GM12878 (cell line): Measurements from ENCODE around the gene SASH1. TPM values are rescaled to one million over a fixed set of nuclear protein-coding genes. Genes with fewer than 3 reads are reported as not detected.

ENCODE experiments used
- ATAC-seq: fragments of 200-7000 bp; cut with Tn5 transposase; 3 replicates; pipeline ENCODE4 v1.9.1; 2020; ENCODE audit warnings: mild to moderate bottlenecking, moderate library complexity
- BruUV-seq: library from RNA; stranded (reverse); fragments of 400-500 nt; replicated peaks from 2 replicates; lab custom pipeline; 2021; lab: Mats Ljungman, UMichigan
- CTCF ChIA-PET: fragments of 300-600 bp; sonication (Branson Sonifier 250); formaldehyde crosslinking; extraction: SDS; loops from one replicate; lab custom pipeline; 2021; ENCODE audit warnings: inconsistent platforms; lab: Yijun Ruan, JAX
- POLR2A ChIA-PET: fragments of 350-600 bp; formaldehyde crosslinking; extraction: SDS; loops from one replicate; lab custom pipeline; 2021; ENCODE audit warnings: inconsistent platforms; lab: Charles Lee
- RAD21 ChIA-PET: fragments of 300-600 bp; sonication (Branson Sonifier 250); formaldehyde crosslinking; loops from one replicate; lab custom pipeline; 2023; ENCODE audit warnings: antibody characterized with exemption; ENCODE audit not compliant: unreplicated experiment; lab: Charles Lee
- SMC1A ChIA-PET: fragments of 300-600 bp; sonication (Branson Sonifier 250); formaldehyde crosslinking; loops from one replicate; lab custom pipeline; 2023; ENCODE audit not compliant: unreplicated experiment, uncharacterized antibody; lab: Charles Lee
- DNase-seq: peaks from one replicate; pipeline ENCODE4 v3.0.0-alpha.2; 2011; ENCODE audit warnings: low read depth, low spot score
- FAIRE-seq: peaks from 3 replicates; lab custom pipeline; 2011; peaks lifted over from hg19 to GRCh38; lab: Jason Lieb, UNC
- H2AFZ ChIP-seq: 2 replicates; pipeline ENCODE4 v1.6.0; 2011; ENCODE audit warnings: low read depth, low read length, control low read depth; ENCODE audit not compliant: control insufficient read depth
- H3K27ac ChIP-seq: 2 replicates; pipeline ENCODE4 v1.5.1; 2011; ENCODE audit warnings: control low read depth; ENCODE audit not compliant: control insufficient read depth, insufficient read depth
- H3K27me3 ChIP-seq, 2 experiments: replicated peaks in 1 of 2; 2 replicates each; pipeline versions ENCODE4 v1.6.0 to v1.6.1; 2011; ENCODE audit warnings: low read length in 1 of 2; ENCODE audit not compliant: control insufficient read depth in 2 of 2, insufficient read depth in 2 of 2
- H3K36me3 ChIP-seq, 2 experiments: 2 replicates each; pipeline ENCODE4 v1.5.1; 2011; ENCODE audit warnings: low read length in 1 of 2; ENCODE audit not compliant: control insufficient read depth in 2 of 2, insufficient read depth in 2 of 2
- H3K4me1 ChIP-seq: 2 replicates; pipeline ENCODE4 v1.6.1; 2011; ENCODE audit warnings: mild to moderate bottlenecking, low read length, moderate library complexity, mixed read lengths; ENCODE audit not compliant: control insufficient read depth, insufficient read depth
- H3K4me2 ChIP-seq: 2 replicates; pipeline ENCODE4 v1.6.0; 2011; ENCODE audit warnings: control low read depth; ENCODE audit not compliant: control insufficient read depth, insufficient read depth
- H3K4me3 ChIP-seq: fragments of 200-600 bp; sonication (generic); 2 replicates; pipeline ENCODE4 v1.5.1; 2016
- H3K79me2 ChIP-seq: 2 replicates; pipeline ENCODE4 v1.6.0; 2011; ENCODE audit warnings: low read length; ENCODE audit not compliant: control insufficient read depth, insufficient read depth
- H3K9ac ChIP-seq: 2 replicates; pipeline ENCODE4 v1.8.0; 2011; ENCODE audit warnings: low read length, control low read depth, mixed read lengths; ENCODE audit not compliant: control insufficient read depth, insufficient read depth
- H3K9me3 ChIP-seq: replicated peaks from 3 replicates; pipeline ENCODE4 v1.5.1; 2011; ENCODE audit warnings: mild to moderate bottlenecking, low read length; ENCODE audit not compliant: control insufficient read depth, insufficient read depth
- H4K20me1 ChIP-seq: 2 replicates; pipeline ENCODE4 v1.6.0; 2011; ENCODE audit not compliant: control insufficient read depth, insufficient read depth
- CBFB ChIP-seq: IDR thresholded peaks from 2 replicates; pipeline ENCODE4 v1.6.1; 2016; ENCODE audit warnings: antibody characterized with exemption, low read depth
- CHD2 ChIP-seq: IDR thresholded peaks from 2 replicates; pipeline ENCODE4 v1.6.1; 2011; ENCODE audit warnings: low read depth, low read length, improper control_type of control experiment, borderline replicate concordance
- EZH2 ChIP-seq: IDR thresholded peaks from 2 replicates; pipeline ENCODE4 v1.6.1; 2012; ENCODE audit warnings: low read depth, mild to moderate bottlenecking, control low read depth, inconsistent platforms, low read length, borderline replicate concordance; ENCODE audit not compliant: control insufficient read depth
- FOXM1 ChIP-seq: IDR thresholded peaks from 2 replicates; pipeline ENCODE4 v1.6.1; 2012; ENCODE audit warnings: low read depth, mild to moderate bottlenecking, inconsistent platforms, low read length, moderate library complexity
- IKZF1 ChIP-seq: fragments of 450-650 bp; conservative IDR thresholded peaks from 2 replicates; pipeline ENCODE4 v1.6.1; 2017; ENCODE audit warnings: antibody characterized with exemption, mild to moderate bottlenecking
- MTA3 ChIP-seq: IDR thresholded peaks from 2 replicates; pipeline ENCODE4 v1.6.1; 2012; ENCODE audit warnings: low read length, inconsistent platforms, borderline replicate concordance
- NFXL1 ChIP-seq: fragments of 450-650 bp; IDR thresholded peaks from 2 replicates; pipeline ENCODE4 v1.6.1; 2017; ENCODE audit warnings: antibody characterized with exemption, mild to moderate bottlenecking, borderline replicate concordance
- NFYB ChIP-seq: IDR thresholded peaks from 2 replicates; pipeline ENCODE4 v1.6.1; 2011; ENCODE audit warnings: low read depth, mild to moderate bottlenecking, low read length, improper control_type of control experiment, moderate library complexity; ENCODE audit not compliant: insufficient read depth
- NR2F1 ChIP-seq: fragments of 450-650 bp; conservative IDR thresholded peaks from 2 replicates; pipeline ENCODE4 v1.6.1; 2017; ENCODE audit warnings: mild to moderate bottlenecking
- PAX5 ChIP-seq: IDR thresholded peaks from 2 replicates; pipeline ENCODE4 v1.6.1; 2011; ENCODE audit warnings: low read depth, low read length, borderline replicate concordance
- SIN3A ChIP-seq: IDR thresholded peaks from 2 replicates; pipeline ENCODE4 v1.6.1; 2012; ENCODE audit warnings: low read depth, low read length, improper control_type of control experiment
- SMC3 ChIP-seq: IDR thresholded peaks from 2 replicates; pipeline ENCODE4 v1.6.1; 2011; ENCODE audit warnings: low read length, improper control_type of control experiment, borderline replicate concordance
- TARDBP ChIP-seq: IDR thresholded peaks from 2 replicates; pipeline ENCODE4 v1.6.1; 2016; ENCODE audit warnings: borderline replicate concordance
- TBL1XR1 ChIP-seq: IDR thresholded peaks from 2 replicates; pipeline ENCODE4 v1.6.1; 2012; ENCODE audit warnings: low read depth, low read length, improper control_type of control experiment
- ZNF384 ChIP-seq: IDR thresholded peaks from 2 replicates; pipeline ENCODE4 v1.6.1; 2012; ENCODE audit warnings: low read depth, mild to moderate bottlenecking, low read length, improper control_type of control experiment, borderline replicate concordance
- WGBS: methylation state at CpG from one replicate; pipeline ENCODE4 v1.1.6; 2016; ENCODE audit warnings: low lambda C conversion rate; ENCODE audit not compliant: insufficient replicate concordance, insufficient coverage; ENCODE audit errors: missing lambda C conversion rate; 5-methylcytosine and 5-hydroxymethylcytosine counted together
- in situ Hi-C: fragments of 300-500 bp; cut with MboI; formaldehyde crosslinking; loops from 9 replicates; pipeline ENCODE4 v1.14.3; 2018; ENCODE audit warnings: mixed read lengths
- intact Hi-C: fragments of 100-400 bp; cut with micrococcal nuclease; formaldehyde crosslinking; loops from one replicate; pipeline ENCODE4 v1.14.2; 2022; ENCODE audit not compliant: unreplicated experiment
- polyA plus RNA-seq, 11 experiments: library from polyadenylated mRNA; depleted of rRNA in 4 of 11; unstranded in 6 of 11; stranded (reverse) in 5 of 11; fragments of >200 nt; fragmentation: Nextera tagmentation in 4 of 11; fragmentation: Illumina TruSeq in 1 of 11; extraction: Ambion mirVana in 4 of 11; extraction: Trizol in 1 of 11; gene quantifications; 1 replicate in 1 of 11; 2 replicates in 10 of 11; pipeline versions ENCODE4 v1.2.1 to v1.2.3, GENCODE V29; 2011 to 2016; ENCODE audit warnings: inconsistent platforms in 2 of 11, missing spikeins in 2 of 11, low read depth in 1 of 11
- total RNA-seq, 4 experiments: library from RNA; depleted of rRNA in 3 of 4; stranded (reverse); fragments of >200 nt in 3 of 4; fragmentation: Illumina TruSeq in 1 of 4; extraction: Trizol in 1 of 4; gene quantifications; 2 replicates each; pipeline versions ENCODE4 v1.2.1 to v1.2.3, GENCODE V29; 2013 to 2021
- TF ChIP-seq, protein P1 (sequence below): IDR thresholded peaks from 2 replicates; pipeline ENCODE4 v1.6.1; 2011; ENCODE audit warnings: borderline replicate concordance, low read depth, mild to moderate bottlenecking, moderate library complexity, mixed read lengths, low read length; ENCODE audit not compliant: insufficient read depth; ENCODE audit errors: extremely low read length
- TF ChIP-seq, protein P2 (sequence below): fragments of 450-650 bp; formaldehyde crosslinking; IDR thresholded peaks from 2 replicates; pipeline ENCODE4 v1.5.0; 2022; ENCODE audit warnings: mild to moderate bottlenecking, missing genetic modification characterization
- TF ChIP-seq, protein P3 (sequence below): IDR thresholded peaks from 2 replicates; pipeline ENCODE4 v1.6.1; 2011; ENCODE audit warnings: low read depth, mild to moderate bottlenecking, low read length, moderate library complexity, borderline replicate concordance; ENCODE audit errors: extremely low read depth

SASH1 gene
- total and polyA plus RNA-seq, 10 of the 15 experiments (the other 5 are each of a cell fraction or from before 2014, with no cell fraction given) = 0.01 to 0.73 (median 0.14) TPM; not detected in 4

DNA sequence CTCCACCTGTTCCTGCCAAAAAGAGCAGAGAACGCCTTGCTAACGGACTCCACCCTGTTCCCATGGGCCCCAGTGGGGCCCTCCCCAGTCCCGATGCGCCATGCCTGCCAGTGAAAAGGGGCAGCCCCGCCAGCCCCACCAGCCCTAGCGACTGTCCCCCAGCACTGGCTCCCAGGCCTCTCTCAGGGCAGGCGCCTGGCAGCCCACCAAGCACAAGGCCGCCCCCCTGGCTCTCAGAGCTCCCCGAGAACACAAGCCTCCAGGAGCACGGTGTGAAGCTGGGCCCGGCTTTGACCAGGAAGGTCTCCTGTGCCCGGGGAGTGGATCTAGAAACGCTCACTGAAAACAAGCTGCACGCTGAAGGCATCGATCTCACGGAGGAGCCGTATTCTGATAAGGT, 201.8 kb downstream of the SASH1 start:
- FAIRE-seq (no peak), DNase-seq (no peak), ATAC-seq (no peak)
- WGBS = 48% methylated on average over 17 of the region's 17 CpGs
- intact Hi-C loops = no loop called here
- RAD21 ChIA-PET = no interaction called here
- H3K9ac ChIP-seq = no peak overlapping the region
- no peak overlapping the region for H2AFZ ChIP-seq
- TF ChIP-seq, protein P1, sequence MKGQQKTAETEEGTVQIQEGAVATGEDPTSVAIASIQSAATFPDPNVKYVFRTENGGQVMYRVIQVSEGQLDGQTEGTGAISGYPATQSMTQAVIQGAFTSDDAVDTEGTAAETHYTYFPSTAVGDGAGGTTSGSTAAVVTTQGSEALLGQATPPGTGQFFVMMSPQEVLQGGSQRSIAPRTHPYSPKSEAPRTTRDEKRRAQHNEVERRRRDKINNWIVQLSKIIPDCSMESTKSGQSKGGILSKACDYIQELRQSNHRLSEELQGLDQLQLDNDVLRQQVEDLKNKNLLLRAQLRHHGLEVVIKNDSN = no peak
- TF ChIP-seq NFYB = no peak
- TF ChIP-seq CHD2 = no peak
- TF ChIP-seq FOXM1 = no peak
- no peak for TF ChIP-seq EZH2
- TF ChIP-seq TBL1XR1 = no peak
- TF ChIP-seq ZNF384 = no peak
- TF ChIP-seq, protein P2, sequence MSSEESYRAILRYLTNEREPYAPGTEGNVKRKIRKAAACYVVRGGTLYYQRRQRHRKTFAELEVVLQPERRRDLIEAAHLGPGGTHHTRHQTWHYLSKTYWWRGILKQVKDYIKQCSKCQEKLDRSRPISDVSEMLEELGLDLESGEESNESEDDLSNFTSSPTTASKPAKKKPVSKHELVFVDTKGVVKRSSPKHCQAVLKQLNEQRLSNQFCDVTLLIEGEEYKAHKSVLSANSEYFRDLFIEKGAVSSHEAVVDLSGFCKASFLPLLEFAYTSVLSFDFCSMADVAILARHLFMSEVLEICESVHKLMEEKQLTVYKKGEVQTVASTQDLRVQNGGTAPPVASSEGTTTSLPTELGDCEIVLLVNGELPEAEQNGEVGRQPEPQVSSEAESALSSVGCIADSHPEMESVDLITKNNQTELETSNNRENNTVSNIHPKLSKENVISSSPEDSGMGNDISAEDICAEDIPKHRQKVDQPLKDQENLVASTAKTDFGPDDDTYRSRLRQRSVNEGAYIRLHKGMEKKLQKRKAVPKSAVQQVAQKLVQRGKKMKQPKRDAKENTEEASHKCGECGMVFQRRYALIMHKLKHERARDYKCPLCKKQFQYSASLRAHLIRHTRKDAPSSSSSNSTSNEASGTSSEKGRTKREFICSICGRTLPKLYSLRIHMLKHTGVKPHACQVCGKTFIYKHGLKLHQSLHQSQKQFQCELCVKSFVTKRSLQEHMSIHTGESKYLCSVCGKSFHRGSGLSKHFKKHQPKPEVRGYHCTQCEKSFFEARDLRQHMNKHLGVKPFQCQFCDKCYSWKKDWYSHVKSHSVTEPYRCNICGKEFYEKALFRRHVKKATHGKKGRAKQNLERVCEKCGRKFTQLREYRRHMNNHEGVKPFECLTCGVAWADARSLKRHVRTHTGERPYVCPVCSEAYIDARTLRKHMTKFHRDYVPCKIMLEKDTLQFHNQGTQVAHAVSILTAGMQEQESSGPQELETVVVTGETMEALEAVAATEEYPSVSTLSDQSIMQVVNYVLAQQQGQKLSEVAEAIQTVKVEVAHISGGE = no peak
- no peak for TF ChIP-seq SMC3
- no peak for TF ChIP-seq PAX5
- no peak for TF ChIP-seq NR2F1
- TF ChIP-seq, protein P3, sequence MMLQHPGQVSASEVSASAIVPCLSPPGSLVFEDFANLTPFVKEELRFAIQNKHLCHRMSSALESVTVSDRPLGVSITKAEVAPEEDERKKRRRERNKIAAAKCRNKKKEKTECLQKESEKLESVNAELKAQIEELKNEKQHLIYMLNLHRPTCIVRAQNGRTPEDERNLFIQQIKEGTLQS = no peak
- no peak for TF ChIP-seq TARDBP
- TF ChIP-seq MTA3 = no peak
- TF ChIP-seq IKZF1 = no peak
- no peak for TF ChIP-seq CBFB
- no peak for TF ChIP-seq SIN3A
- no peak for TF ChIP-seq NFXL1
- H3K36me3 ChIP-seq = no peaks in the 10 kb centered on the region
- no peak overlapping the region for H3K4me2 ChIP-seq
- CTCF ChIA-PET = interaction anchor here (0.6 kb wide), 1 partner anchor 74 kb away, joined by 4 read pairs; no protein-coding TSS in a partner anchor
- no peaks in the 10 kb centered on the region for H4K20me1 ChIP-seq
- no peaks in the 10 kb centered on the region for H3K4me1 ChIP-seq
- H3K9me3 ChIP-seq = no peaks in the 10 kb centered on the region
- no peaks in the 10 kb centered on the region for H3K79me2 ChIP-seq
- BruUV-seq = no TSS peak
- no peak overlapping the region for H3K4me3 ChIP-seq
- no peaks in the 10 kb centered on the region; a peak in 1 of 4 replicates for H3K27me3 ChIP-seq
- H3K27ac ChIP-seq = no peak overlapping the region
- in situ Hi-C loops = no loop called here
- SMC1A ChIA-PET = no interaction called here
- POLR2A ChIA-PET = no interaction called here
